Measurements from ENCODE around the gene PLCD1.

The PLCD1 gene

GRCh38 chr3:38016410-38016809 is 13.0 kb downstream of the PLCD1 start:
- DNase-seq = no peak

GRCh38 chr3:38015984-38016383 is 13.5 kb downstream of the PLCD1 start:
- DNase-seq = no peak

DNA sequence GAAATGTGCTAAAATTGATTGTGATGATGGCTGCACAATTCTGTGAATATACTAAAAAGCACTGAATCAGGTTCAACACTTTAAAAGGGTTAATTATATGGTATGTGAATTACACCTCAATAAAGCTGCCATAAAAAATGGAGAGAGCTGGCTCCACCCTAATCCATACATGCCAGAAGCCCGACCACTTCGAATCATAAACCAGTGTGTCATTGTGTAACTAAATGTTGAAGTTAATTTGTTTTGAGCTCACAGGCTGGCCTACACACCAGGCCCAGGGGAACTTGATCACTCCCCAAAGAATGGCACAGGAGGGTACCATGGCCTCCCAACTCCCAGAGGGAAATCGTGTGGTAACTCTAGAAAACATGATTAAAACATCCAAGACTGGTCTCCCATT is 14.0 kb downstream of the PLCD1 start:
- DNase-seq = no peak

DNA sequence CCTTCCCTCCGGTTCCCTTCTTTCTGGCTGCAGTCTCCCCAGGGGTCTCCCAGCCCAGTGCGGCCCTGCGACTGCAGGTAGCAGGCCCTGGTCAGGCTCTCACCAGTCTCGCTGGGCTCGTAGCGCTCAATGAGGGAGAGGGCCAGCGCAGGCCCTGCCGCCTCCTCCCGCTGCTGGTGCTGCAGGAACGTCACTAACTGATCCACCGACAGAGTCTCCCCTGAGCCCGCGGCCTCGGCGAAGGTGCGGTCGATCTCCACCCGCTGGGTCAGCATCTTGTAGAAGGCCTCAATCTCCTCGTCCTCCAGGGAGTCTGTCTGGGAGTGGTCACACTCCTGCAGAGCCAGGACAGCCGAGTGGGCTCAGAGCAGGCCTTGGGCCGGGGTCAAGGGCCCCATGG is 18.3 kb downstream of the PLCD1 start:
- DNase-seq = no peak

- DNase-seq = no peak
These were observed 19.4 kb downstream of the PLCD1 start for GRCh38 chr3:38009807-38010591.

- DNase-seq = no peak
These were observed 20.4 kb downstream of the PLCD1 start for GRCh38 chr3:38008971-38009580.

DNA sequence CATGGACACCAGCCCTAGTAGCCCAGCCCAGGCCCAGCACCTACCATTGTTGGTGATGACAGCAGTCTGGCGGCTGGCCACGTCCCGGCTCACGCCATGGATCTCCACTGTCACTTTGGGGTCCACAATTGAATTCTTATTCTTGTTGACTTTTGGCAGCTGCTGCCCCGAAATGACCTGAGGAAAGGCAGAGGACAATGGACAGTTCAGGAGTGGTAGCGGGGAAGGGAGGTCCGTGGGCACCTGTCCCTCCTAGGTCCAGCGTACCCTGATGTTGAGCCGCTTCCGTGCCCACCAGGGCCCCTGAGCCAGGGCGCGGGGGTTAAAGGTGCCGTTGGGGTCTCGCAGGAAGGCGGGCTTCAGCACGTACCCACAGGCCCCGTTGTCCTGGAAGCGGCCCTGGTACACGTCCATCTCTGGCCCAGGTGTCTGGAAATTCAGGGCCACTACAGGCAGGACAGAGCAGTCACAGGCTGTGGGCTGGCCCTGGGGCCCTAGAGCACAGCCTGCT is 21.2 kb downstream of the PLCD1 start:
- no peak for DNase-seq

DNA sequence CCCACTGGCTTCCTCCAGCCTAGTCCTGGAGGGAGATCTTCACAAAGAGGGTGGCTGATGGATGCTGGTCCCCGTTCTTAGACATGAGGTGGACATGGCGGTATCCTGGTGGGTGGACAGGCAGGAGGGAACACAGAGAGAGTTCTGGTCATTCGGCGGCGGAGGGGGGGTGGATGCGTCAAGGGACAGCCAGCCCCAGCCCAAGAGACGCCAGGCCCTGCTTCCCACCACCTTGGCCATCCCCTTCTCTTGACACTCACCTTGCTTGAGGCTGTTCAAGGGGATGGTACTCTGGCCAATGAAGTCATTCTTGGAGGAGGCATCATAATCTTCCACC is 21.7 kb downstream of the PLCD1 start:
- DNase-seq = no peak

- DNase-seq = no peak
These were observed 22.9 kb downstream of the PLCD1 start for GRCh38 chr3:38006445-38006995.

DNA sequence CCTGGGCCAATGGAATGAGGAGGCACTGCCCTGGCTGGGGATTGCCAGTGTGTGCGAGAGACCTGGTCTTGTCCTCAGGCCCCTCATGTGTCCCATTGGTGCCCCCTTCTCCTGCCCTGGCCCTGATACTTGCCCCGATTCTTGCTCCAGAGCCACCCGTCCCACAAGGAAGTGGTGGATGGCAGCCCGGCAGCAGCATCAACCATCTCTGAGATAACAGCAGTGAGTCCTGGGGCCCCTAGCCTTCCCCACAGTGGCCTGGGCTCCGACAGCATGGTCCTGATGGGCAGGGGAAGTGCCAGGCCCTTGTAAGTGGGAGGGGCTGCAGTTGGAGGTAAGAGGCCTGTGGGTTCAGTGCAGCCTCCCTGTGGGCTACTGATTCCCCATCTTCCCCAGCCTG is 23.4 kb downstream of the PLCD1 start:
- no peak for DNase-seq

- no peak for DNase-seq
These were observed 24.1 kb downstream of the PLCD1 start for GRCh38 chr3:38005076-38006020.

DNA sequence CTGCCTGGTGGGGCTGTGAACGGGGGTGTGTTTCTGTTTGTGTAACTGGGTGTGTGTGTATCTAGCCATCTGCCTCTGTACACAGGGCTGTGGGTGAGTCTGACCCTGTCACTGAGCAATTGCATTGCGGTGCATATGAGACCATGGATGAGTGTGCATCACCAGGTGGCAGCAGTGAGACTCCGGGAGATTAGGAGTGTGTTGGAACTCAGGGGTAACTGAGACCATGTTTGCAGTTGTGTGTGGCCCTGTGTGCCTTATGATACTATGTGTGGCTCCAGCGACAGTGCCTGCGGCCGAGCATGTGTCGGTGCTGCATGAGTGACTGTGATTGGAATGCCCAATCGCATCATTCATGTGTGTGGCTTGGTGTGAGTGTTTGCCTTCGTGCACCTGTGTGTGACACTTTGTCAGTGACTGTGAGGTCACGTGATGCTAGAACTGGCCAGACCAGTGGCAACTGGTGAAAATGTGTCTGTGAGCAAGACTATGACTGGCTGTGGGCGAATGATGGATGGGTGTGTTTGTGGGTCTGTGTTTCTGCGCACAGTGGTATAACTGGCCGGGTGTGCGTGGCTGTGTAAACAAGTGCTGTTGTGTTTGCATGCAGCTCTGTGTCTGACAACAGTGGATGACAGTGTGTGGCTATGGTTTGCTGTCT is 24.9 kb downstream of the PLCD1 start:
- DNase-seq = peak; percentile 73 to 81

DNA sequence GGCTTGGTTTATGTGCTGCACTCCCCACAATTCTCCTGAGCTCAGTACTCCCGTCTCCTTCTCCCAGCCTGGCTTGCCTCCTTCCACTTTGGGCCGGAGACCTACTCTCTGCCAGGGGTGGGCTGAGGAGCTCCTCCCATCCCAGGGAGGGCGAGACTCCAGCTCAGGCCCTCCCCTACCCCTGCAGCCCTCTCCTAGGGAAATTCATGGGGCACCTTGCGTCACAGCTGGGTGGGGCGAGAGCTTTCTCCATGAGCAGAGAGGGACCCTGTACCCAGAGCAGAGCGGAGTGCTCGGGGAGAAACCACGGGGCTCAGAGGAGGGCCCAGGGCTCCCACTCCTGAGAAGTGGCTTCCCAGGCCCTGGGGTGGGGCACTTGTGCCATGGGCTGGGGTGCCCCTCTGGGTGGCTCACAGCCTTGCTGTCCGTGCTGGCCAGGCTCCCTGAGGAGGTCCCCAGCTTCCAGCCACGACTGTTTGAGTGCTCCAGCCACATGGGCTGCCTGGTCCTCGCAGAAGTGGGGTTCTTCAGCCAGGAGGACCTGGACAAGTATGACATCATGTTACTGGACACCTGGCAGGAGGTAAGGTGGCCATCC is 25.5 kb downstream of the PLCD1 start:
- DNase-seq = no peak

- peak; percentile 9 to 25 for DNase-seq
These were observed 26.0 kb downstream of the PLCD1 start for GRCh38 chr3:38003371-38003816.

GRCh38 chr3:38002940-38003339 is 26.5 kb downstream of the PLCD1 start:
- no peak for DNase-seq

DNA sequence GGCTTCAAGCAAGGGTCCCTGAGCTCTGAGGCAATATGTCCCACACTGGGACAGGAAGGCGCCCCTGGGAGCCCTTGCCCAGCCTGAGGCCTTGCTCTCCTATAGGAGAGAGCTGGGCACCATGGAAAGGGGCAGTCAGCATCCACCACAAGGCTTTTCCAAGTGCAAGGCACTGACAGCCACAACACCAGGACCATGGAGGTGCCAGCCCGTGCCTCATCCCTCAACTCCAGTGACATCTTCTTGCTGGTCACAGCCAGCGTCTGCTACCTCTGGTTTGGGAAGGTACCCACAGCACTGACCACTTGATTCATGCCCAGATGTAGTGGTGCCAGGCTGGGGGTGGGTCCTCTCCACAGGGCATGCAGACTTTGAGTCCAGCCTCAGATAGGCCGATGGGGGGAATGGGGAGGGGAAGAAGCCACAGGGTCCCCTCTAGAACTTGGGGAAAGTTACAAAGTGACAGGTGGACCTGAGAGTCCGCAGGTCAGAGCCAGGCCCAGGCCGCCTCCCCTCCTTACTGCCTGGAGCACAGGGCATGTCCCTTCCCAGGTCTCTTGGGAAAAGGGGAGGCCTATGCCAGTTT is 27.1 kb downstream of the PLCD1 start:
- no peak for DNase-seq

DNA sequence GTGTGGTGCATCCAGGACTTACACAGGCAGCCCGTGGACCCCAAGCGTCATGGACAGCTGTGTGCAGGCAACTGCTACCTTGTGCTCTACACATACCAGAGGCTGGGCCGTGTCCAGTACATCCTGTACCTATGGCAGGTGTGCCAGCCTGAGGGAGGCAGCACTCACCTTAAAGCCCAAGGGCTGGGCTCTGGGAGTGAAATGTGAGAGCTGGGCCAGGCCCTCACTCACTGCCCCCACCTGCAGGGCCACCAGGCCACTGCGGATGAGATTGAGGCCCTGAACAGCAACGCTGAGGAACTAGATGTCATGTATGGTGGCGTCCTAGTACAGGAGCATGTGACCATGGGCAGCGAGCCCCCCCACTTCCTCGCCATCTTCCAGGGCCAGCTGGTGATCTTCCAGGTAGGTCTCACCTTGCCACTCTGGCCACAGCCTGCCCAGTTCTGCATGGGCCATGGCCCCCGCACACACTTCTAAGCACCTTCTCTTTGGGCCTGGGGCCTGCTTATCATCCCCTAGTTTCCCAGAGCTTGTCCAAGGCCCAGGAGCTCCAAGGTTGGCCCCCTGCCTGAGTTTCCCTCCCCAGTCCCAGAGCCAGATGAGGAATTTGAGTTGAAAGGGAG is 27.9 kb downstream of the PLCD1 start:
- peak in 1 of 2 experiments; percentile 15 for DNase-seq

DNA sequence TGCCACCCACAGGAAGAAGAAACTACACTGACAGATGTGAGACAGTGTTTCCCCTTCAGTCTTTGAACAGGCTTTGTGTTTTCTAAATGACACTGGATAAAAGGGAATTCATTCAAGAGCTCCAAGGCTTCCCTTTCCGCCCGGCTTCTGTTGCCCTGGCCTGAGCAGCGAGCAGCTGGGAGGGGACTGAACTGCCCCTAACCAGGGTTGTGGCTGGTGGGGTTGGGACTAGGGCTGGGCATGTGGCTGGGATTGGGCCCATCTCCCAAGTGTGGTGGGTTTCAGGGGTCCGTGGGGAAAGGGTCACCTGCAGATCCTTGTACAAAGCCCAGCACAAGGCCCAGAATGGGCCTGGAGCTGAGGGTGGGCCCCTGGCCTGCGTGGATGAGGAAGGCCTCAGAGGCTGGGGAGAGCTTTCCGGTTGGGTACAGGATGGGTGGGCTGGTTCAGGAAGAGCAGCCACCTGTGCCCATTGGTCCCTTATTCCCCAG is 28.4 kb downstream of the PLCD1 start:
- DNase-seq = no peak

- DNase-seq = no peak
These were observed 29.1 kb downstream of the PLCD1 start for GRCh38 chr3:38000242-38000916.

DNA sequence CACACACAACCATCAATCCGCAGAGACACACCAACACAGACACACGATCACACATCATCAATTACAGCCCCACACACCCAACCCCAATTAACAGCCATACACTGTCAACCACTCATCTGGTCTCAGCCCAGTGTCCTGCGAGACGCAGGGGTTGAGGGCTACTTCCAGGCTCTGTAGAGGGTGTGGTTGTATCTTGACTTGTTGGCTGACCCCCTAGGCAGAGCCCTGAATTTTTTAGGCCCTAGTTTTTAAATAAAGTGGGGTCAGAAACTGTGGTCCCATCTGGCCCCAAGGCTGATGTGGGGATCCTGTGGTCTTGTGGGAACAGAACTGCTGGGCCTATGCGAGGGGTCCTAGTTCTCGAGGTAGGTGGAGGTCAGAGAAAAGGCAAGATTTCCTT is 29.6 kb downstream of the PLCD1 start:
- no peak for DNase-seq

All from AML-193 (cell line).